Upper lobe of left lung (tissue), 6 donors: ENCODE measurements around the gene MS4A3. TPM values are rescaled to one million over a fixed set of nuclear protein-coding genes. Genes with fewer than 3 reads are reported as not detected.
"Not testable (repeated sequence)": the region's sequence is repeated elsewhere in the genome, so short reads cannot be mapped to it uniquely, and the experiment has no call there.

Experiments
- ATAC-seq, 2 donors: fragments of 200-7000 bp; cut with Tn5 transposase; one replicate each; pipeline ENCODE4 v1.9.1; 2022; ENCODE audit warnings: mild to moderate bottlenecking in 2 of 2, moderate library complexity in 2 of 2; ENCODE audit not compliant: low FRiP score in 2 of 2
- DNase-seq, 2 donors: peaks; one replicate each; pipeline ENCODE4 v3.0.0-alpha.2; 2019 to 2020
- H3K27ac ChIP-seq, 4 donors: fragments of 200-600 bp; sonication (generic); one replicate each; pipeline ENCODE4 v1.5.1; 2016 to 2019
- H3K27me3 ChIP-seq, 4 donors: fragments of 200-600 bp; sonication (generic); one replicate each; pipeline ENCODE4 v1.5.1; 2017 to 2019
- H3K36me3 ChIP-seq, 4 donors: fragments of 200-600 bp; sonication (generic); one replicate each; pipeline ENCODE4 v1.5.1; 2016 to 2019
- H3K4me1 ChIP-seq, 4 donors: fragments of 200-600 bp; sonication (generic); one replicate each; pipeline ENCODE4 v1.5.1; 2018 to 2019
- H3K4me3 ChIP-seq, 4 donors: fragments of 200-600 bp; sonication (generic); one replicate each; pipeline ENCODE4 v1.5.1; 2017 to 2019; ENCODE audit warnings: mild to moderate bottlenecking in 2 of 4, moderate library complexity in 1 of 4
- H3K9me3 ChIP-seq, 4 donors: fragments of 200-600 bp; sonication (generic); one replicate each; pipeline ENCODE4 v1.5.1; 2018 to 2019
- CTCF ChIP-seq, 6 experiments: fragments of 450-650 bp in 4 of 6; fragments of 200-600 bp in 2 of 6; sonication (generic) in 2 of 6; IDR thresholded peaks; one replicate each; pipeline ENCODE4 v1.5.1; 2016 to 2019; ENCODE audit warnings: antibody characterized with exemption in 6 of 6
- EP300 ChIP-seq, 4 donors: sonication (generic); formaldehyde crosslinking; IDR thresholded peaks; one replicate each; pipeline ENCODE4 v1.5.1; 2017; ENCODE audit warnings: antibody characterized with exemption in 4 of 4, control low read depth in 2 of 4
- POLR2A ChIP-seq, 4 donors: fragments of 450-650 bp; IDR thresholded peaks; one replicate each; pipeline ENCODE4 v1.5.1; 2016 to 2017; ENCODE audit warnings: antibody characterized with exemption in 4 of 4, mild to moderate bottlenecking in 2 of 4
- POLR2AphosphoS5 ChIP-seq, 2 donors: sonication (generic); formaldehyde crosslinking; IDR thresholded peaks; one replicate each; pipeline ENCODE4 v1.5.1; 2017; ENCODE audit warnings: antibody characterized with exemption in 2 of 2
- WGBS, 2 donors: methylation state at CpG; one replicate each; pipeline ENCODE4 v1.1.5; 2017 to 2018; 5-methylcytosine and 5-hydroxymethylcytosine counted together
- total RNA-seq, 6 donors: library from RNA; depleted of rRNA in 4 of 6; stranded (reverse); fragments of >200 nt in 4 of 6; gene quantifications; one replicate each; pipeline versions ENCODE4 v1.1.0 to v1.2.1, GENCODE V29; 2016 to 2021
- donor health status: DM: no; HTN: no; CAD: no; lungs with moderate emphysema.
- donor health status: DM: no; HTN: yes; CAD: no; lungs with severe emphysema.

MS4A3 gene
- total RNA-seq, 6 donors from 2014 or later, result 0.46 to 1.1 TPM; not detected in 4

GRCh38 chr11:60108631-60109030, 52.2 kb downstream of the MS4A3 start:
- not testable (repeated sequence) for H3K36me3 ChIP-seq, H3K27me3 ChIP-seq, H3K9me3 ChIP-seq, DNase-seq, H3K4me3 ChIP-seq, ATAC-seq, H3K4me1 ChIP-seq, H3K27ac ChIP-seq
- WGBS, 2 donors, result 69 to 74% methylated on average over 5 of the region's 5 CpGs

GRCh38 chr11:60111793-60112192, 55.3 kb downstream of the MS4A3 start:
- H3K4me3 ChIP-seq, result no peak overlapping the region
- TF ChIP-seq CTCF (IDR thresholded peaks at IDR 0.05) (no peak), POLR2AphosphoS5 (IDR thresholded peaks at IDR 0.05) (no peak), EP300 (IDR thresholded peaks at IDR 0.05) (no peak), POLR2A (IDR thresholded peaks at IDR 0.05) (no peak)
- no peak overlapping the region for H3K27ac ChIP-seq
- H3K4me1 ChIP-seq, result no peaks in the 10 kb centered on the region
- DNase-seq (no peak), ATAC-seq (no peak)
- WGBS, 2 donors, result 59 to 70% methylated on average over 2 of the region's 2 CpGs
- H3K27me3 ChIP-seq, result no peaks in the 10 kb centered on the region
- H3K9me3 ChIP-seq, result no peaks in the 10 kb centered on the region
- H3K36me3 ChIP-seq, result no peaks in the 10 kb centered on the region

GRCh38 chr11:60116996-60117790, 60.7 kb downstream of the MS4A3 start:
- H3K4me1 ChIP-seq, result no peaks in the 10 kb centered on the region
- H3K27ac ChIP-seq, result no peak overlapping the region
- H3K27me3 ChIP-seq, result no peaks in the 10 kb centered on the region
- H3K9me3 ChIP-seq, result no peaks in the 10 kb centered on the region
- no peak for DNase-seq
- no peaks in the 10 kb centered on the region for H3K36me3 ChIP-seq
- TF ChIP-seq CTCF (IDR thresholded peaks at IDR 0.05), result no peak
- no peak for TF ChIP-seq POLR2AphosphoS5 (IDR thresholded peaks at IDR 0.05)
- no peak for TF ChIP-seq EP300 (IDR thresholded peaks at IDR 0.05)
- no peak for TF ChIP-seq POLR2A (IDR thresholded peaks at IDR 0.05)
- H3K4me3 ChIP-seq, result no peak overlapping the region
- ATAC-seq, result no peak

- 51 to 61% methylated on average over 2 of the region's 2 CpGs for whole genome bisulfite sequencing, 2 donors
- Histone ChIP-seq H3K27me3 (no peaks in the 10 kb centered on the region), H3K4me1 (no peaks in the 10 kb centered on the region), H3K36me3 (no peaks in the 10 kb centered on the region), H3K4me3 (no peak overlapping the region), H3K27ac (no peak overlapping the region), H3K9me3 (no peaks in the 10 kb centered on the region)
- TF ChIP-seq CTCF (IDR thresholded peaks at IDR 0.05), result no peak
- DNase-seq (no peak), ATAC-seq (no peak)
Observed at GRCh38 chr11:60118338-60118737, 61.9 kb downstream of the MS4A3 start.

- DNase-seq, result no peak
- Histone ChIP-seq H3K4me3 (no peak overlapping the region), H3K36me3 (no peaks in the 10 kb centered on the region)
Observed at GRCh38 chr11:60119710-60120109, 63.2 kb downstream of the MS4A3 start.

More at GRCh38 chr11:60119710-60120109, 63.2 kb downstream of the MS4A3 start:
- Histone ChIP-seq H3K27ac (no peak overlapping the region), H3K27me3 (no peaks in the 10 kb centered on the region), H3K4me1 (no peaks in the 10 kb centered on the region), H3K9me3 (no peaks in the 10 kb centered on the region)
- 58 to 77% methylated on average over 2 of the region's 2 CpGs for WGBS, 2 donors
- ATAC-seq, result no peak
- TF ChIP-seq CTCF (IDR thresholded peaks at IDR 0.05) (no peak), POLR2A (IDR thresholded peaks at IDR 0.05) (no peak), EP300 (IDR thresholded peaks at IDR 0.05) (no peak), POLR2AphosphoS5 (IDR thresholded peaks at IDR 0.05) (no peak)

Other genes with a start within 250 kb of the MS4A3 start
- 10 to 100 TPM; 15.9 to 40.0 (median 35.0) TPM for gene MRPL16, start 245.9 kb upstream of the MS4A3 start, total RNA-seq
- not detected for gene CBLIF, start 211.2 kb upstream of the MS4A3 start, total RNA-seq
- gene TCN1, start 190.2 kb upstream of the MS4A3 start, total RNA-seq, result 1 to 10 TPM in 1 of 6 donors, not detected in 5; 1.1 TPM
- not detected for gene OOSP3, start 177.9 kb upstream of the MS4A3 start, total RNA-seq
- under 1 TPM in 1 of 6 donors, not detected in 5; 0.91 TPM for gene OOSP1, start 118.2 kb upstream of the MS4A3 start, total RNA-seq
- gene OOSP4A, start 92.6 kb upstream of the MS4A3 start, total RNA-seq, result not detected
- not detected for gene OOSP4B, start 39.5 kb upstream of the MS4A3 start, total RNA-seq
- not detected for gene OOSP2, start 16.3 kb upstream of the MS4A3 start, total RNA-seq
- gene MS4A2, start 32.0 kb downstream of the MS4A3 start, total RNA-seq, result 10 to 100 TPM in 1 of 6 donors, 1 to 10 TPM in 5; 1.3 to 17.1 (median 4.8) TPM
- gene MS4A6A, start 126.4 kb downstream of the MS4A3 start, total RNA-seq, result 100 to 1,000 TPM in 2 of 6 donors, 10 to 100 TPM in 4; 21.4 to 156 (median 97.0) TPM
- gene MS4A4E, start 186.5 kb downstream of the MS4A3 start, total RNA-seq, result 10 to 100 TPM in 1 of 6 donors, 1 to 10 TPM in 4, under 1 TPM in 1; 0.89 to 27.2 (median 3.2) TPM
- 10 to 100 TPM; 10.2 to 68.1 (median 47.7) TPM for gene MS4A4A, start 224.0 kb downstream of the MS4A3 start, total RNA-seq